NCI-H446 (cell line): ENCODE data around the gene TRIP4.
"Not testable (repeated sequence)": the region's sequence is repeated elsewhere in the genome, so short reads cannot be mapped to it uniquely, and the experiment has no call there.

Source experiments
- DNase-seq, 2 experiments: peaks; one replicate each; lab custom pipeline; 2025; lab: John Stamatoyannopoulos, UW

TRIP4 gene

DNA sequence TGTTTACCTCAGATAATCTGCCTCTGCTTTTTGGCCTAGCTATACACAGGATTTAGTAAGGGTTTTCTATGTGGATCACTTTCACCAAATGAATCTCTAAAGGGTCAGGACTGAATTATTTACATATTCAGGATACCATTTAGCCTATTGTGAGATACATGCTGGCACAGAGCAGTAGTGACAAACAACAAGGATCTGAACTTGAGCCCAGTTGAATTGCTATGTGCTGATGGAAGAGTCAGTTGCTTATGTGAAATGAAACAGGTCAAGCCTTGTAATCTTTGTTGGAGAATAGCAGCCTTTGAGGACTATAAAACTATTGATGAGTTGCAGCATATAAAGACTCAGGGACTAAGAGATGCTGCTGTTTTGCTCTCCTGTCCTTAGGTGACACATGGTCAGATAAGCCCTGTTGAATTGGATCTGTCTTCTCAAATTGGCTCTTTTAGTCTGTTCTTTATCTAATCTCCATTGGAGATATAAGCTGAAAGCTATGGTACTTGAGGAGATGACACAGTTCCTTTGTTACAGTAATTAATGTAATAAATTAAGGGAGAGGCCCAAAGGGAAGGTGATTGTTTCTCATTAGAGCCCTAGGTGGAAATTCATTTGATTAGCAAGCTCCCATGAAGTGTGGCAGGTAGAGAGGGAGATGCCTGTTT lies 103.1 kb downstream of the TRIP4 start:
- no peak for DNase-seq

GRCh38 chr15:64493641-64494040 lies 106.0 kb downstream of the TRIP4 start:
- DNase-seq: peak in 1 of 2 experiments; percentile 7

DNA sequence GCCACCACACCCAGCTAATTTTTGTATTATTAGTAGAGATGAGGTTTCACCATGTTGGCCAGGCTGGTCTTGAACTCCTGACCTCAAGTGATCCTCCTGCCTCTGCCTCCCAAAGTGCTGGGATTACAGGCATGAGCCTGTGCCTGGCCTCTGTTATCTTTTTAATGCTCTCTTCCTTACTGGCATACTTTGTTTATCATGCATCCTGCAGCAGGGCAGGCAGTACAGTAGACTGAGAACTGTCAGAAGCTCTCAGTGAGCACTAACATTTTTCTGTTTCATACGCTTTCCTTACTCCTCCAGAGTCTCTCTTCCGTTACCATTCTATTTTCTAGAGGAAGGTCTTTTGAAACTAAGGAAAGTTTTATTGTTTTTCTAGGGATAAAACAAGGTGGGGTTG lies 108.3 kb downstream of the TRIP4 start:
- not testable (repeated sequence) for DNase-seq

GRCh38 chr15:64500695-64501395 lies 113.2 kb downstream of the TRIP4 start:
- no peak for DNase-seq

- DNase-seq: peak in 1 of 2 experiments; percentile 77
Observed at GRCh38 chr15:64501396-64501715, 113.7 kb downstream of the TRIP4 start.

DNA sequence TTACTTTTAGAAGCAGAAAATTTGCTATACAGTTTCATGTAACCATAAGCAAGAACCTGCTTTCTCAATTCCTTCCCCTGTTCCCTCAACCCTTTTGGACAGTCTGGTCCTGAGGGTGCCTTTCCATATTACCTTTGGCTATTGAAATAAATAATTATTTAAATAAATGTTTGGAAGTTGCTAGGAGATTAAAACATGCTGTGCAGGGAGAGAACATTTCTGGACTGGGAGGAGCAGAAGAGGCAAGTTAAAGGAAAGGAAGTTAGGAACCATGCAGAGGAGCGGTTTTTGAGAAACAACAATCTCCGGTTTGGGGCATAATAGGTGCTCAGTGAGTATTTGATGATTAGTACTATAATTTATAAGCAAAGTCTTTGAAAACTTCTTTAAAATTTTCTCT lies 114.5 kb downstream of the TRIP4 start:
- no peak for DNase-seq

DNA sequence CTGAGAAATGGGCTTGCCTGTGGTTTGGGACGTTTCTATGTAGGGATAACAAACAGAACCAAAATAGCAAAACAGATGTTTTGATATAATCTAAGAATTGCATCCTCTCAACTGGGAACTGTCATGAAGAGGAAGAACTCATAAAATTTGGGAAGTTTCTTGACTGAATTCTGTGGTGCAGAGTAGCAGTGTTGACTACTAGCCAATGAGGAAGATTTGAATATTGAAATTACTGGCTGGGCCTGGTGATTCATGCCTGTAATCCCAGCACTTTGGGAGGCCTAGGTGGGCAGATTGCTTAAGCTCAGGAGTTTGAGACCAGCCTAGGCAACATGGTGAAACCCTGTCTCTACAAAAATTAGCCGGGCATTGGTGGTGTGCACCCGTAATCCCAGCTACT lies 114.9 kb downstream of the TRIP4 start:
- DNase-seq: no peak

DNA sequence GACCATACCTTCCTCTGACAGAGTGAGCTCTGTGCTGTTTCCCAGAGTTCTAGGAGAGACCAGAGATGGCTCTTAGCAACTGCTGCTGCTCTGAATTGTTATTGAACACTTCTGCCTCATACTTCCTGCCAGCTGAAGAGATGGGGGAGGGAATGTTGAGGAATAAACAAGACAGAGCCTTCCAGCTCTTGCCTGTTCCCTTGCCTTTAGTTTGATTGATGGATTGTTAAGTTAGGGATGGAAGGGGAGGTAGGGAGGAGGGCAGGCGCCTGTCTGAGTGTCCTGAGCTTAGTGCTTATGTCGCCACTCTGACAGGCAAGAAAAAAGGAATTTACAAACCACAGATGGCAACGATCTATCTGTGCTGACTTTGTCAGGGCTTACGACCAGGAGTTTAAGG lies 115.6 kb downstream of the TRIP4 start:
- peak in 1 of 2 experiments; percentile 28 for DNase-seq

- no peak for DNase-seq
Observed at GRCh38 chr15:64503640-64504039, 116.0 kb downstream of the TRIP4 start.
